Colonic mucosa (tissue), 4 donors: Measurements from ENCODE around the gene NTM. TPM values are rescaled to one million over a fixed set of nuclear protein-coding genes. Genes with fewer than 3 reads are reported as not detected.

Experiments used
- DNase-seq: peaks from one replicate; pipeline ENCODE4 v3.0.0-alpha.2; 2020
- H3K27ac ChIP-seq: fragments of 200-600 bp; one replicate; pipeline ENCODE4 v1.8.0; 2021
- H3K27me3 ChIP-seq: fragments of 200-600 bp; one replicate; pipeline ENCODE4 v1.8.0; 2021
- H3K36me3 ChIP-seq: fragments of 200-600 bp; one replicate; pipeline ENCODE4 v1.8.0; 2021
- H3K4me1 ChIP-seq: fragments of 200-600 bp; one replicate; pipeline ENCODE4 v1.8.0; 2021; ENCODE audit warnings: mild to moderate bottlenecking
- H3K4me3 ChIP-seq: fragments of 200-600 bp; one replicate; pipeline ENCODE4 v1.8.0; 2021
- H3K9ac ChIP-seq, 2 donors: one replicate each; pipeline ENCODE4 v1.7.0; 2013; ENCODE audit warnings: control low read depth in 2 of 2, low read depth in 2 of 2, low read length in 2 of 2
- H3K9me3 ChIP-seq: fragments of 200-600 bp; one replicate; pipeline ENCODE4 v1.8.0; 2021
- intact Hi-C: fragments of 100-400 bp; cut with DNase I; formaldehyde crosslinking; loops from one replicate; pipeline ENCODE4 v1.14.1; 2022
- total RNA-seq, 2 donors: library from RNA; stranded (reverse); fragmentation: NEBNext Ultra II Directional in 1 of 2; extraction: Animal tissue kit (Norgen Biotek cat#: 25700) in 1 of 2; gene quantifications; one replicate each; pipeline ENCODE4 v1.2.1, GENCODE V29; 2021
- TF ChIP-seq, protein P1 (sequence below): fragments of 200-600 bp; IDR thresholded peaks from one replicate; pipeline ENCODE4 v1.8.0; 2022; ENCODE audit warnings: antibody characterized with exemption, mild to moderate bottlenecking
- donor health status: healthy.
- donor health status: DM: no; HTN: no; CAD: no.
- donor health status: DM: no; HTN: no; CAD: no.

Gene NTM
- total RNA-seq, 2 donors from 2014 or later = 1.6 to 2.8 TPM

DNA sequence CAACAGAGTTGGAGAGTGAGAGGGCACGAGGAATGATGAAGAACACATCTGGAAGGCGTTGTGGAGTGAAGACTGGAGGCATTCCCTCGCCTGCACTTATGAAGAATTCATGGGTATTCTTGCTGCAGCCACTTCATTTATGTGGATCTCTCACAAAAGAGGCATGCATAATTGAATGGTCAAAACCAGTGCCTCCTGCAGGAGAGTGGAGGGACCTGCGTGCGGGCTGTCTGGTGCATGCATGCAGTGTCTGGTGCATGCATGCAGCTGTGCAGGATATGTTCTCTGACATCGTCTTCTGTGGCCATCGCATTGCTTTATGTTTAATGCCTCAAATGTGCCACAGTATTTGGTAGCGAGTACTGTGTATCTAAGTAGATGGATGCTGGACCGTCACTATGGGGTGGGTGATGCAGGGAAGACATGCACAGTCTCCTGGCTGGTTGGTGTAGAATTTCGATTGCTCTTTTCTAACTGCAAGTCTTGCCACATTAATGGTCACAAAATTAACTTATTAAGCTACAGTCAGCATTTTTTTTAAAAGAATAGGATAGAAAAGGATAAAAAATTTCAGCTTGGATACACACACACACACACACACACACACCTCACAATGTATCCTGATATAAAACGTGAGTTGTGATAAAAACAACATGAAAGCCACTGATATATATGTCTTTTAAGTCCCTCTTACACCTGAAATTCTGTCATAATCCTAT lies 20.9 kb upstream of the NTM start:
- H3K4me1 ChIP-seq = no peaks in the 10 kb centered on the region
- no peak for DNase-seq
- no peak overlapping the region for H3K4me3 ChIP-seq
- H3K27me3 ChIP-seq = no peaks in the 10 kb centered on the region
- H3K36me3 ChIP-seq = no peaks in the 10 kb centered on the region
- no peaks in the 10 kb centered on the region for H3K9me3 ChIP-seq
- no peak overlapping the region for H3K9ac ChIP-seq
- intact Hi-C loops = no loop called here
- no peak overlapping the region for H3K27ac ChIP-seq
- TF ChIP-seq, protein P1, sequence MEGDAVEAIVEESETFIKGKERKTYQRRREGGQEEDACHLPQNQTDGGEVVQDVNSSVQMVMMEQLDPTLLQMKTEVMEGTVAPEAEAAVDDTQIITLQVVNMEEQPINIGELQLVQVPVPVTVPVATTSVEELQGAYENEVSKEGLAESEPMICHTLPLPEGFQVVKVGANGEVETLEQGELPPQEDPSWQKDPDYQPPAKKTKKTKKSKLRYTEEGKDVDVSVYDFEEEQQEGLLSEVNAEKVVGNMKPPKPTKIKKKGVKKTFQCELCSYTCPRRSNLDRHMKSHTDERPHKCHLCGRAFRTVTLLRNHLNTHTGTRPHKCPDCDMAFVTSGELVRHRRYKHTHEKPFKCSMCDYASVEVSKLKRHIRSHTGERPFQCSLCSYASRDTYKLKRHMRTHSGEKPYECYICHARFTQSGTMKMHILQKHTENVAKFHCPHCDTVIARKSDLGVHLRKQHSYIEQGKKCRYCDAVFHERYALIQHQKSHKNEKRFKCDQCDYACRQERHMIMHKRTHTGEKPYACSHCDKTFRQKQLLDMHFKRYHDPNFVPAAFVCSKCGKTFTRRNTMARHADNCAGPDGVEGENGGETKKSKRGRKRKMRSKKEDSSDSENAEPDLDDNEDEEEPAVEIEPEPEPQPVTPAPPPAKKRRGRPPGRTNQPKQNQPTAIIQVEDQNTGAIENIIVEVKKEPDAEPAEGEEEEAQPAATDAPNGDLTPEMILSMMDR = no peak

DNA sequence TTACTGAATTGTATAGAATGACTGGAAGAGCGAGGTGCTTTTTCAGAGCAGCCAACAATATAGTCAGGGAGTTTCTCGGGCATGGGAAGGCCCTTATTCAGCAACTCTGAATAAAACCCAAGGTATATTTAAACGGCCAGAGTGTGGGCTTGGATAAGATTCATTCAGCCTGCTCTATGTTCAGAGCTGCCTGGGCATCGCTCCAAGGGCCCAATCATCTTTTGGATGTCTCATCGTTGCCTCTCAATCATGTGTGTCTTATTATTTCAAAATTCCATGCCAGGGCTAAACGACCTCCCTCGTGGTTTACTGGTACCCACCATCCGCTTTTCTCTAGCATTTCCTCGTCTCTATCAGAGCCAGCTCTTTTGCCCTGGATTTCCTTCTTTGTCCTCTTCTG lies 19.5 kb upstream of the NTM start:
- TF ChIP-seq, protein P1 = no peak
- DNase-seq = no peak
- Histone ChIP-seq H3K4me3 (no peak overlapping the region), H3K27ac (no peak overlapping the region), H3K9me3 (no peaks in the 10 kb centered on the region), H3K36me3 (no peaks in the 10 kb centered on the region), H3K9ac (no peak overlapping the region), H3K27me3 (no peaks in the 10 kb centered on the region), H3K4me1 (no peaks in the 10 kb centered on the region)
- intact Hi-C loops = no loop called here

DNA sequence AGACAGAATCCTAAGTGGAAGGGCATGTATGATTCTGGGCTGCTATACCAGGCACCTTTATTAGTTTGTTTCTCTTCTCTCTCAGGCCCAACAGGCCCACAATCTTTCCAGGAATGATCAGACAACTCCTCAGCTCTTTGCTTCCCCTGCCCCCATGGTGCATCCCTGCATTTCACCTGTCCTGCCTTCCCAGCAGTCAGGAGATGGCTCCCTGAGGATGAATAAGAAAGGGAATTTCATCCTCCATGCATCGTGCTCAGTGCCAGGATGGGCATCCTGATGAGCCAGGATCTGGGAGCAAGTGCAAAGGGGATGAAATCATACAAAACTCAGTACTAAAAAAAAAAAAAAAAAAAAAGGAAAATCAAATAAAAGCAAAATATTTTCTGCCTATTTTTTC lies 18.6 kb upstream of the NTM start:
- Histone ChIP-seq H3K9ac (no peak overlapping the region), H3K4me1 (no peaks in the 10 kb centered on the region), H3K27ac (no peak overlapping the region), H3K36me3 (no peaks in the 10 kb centered on the region), H3K9me3 (no peaks in the 10 kb centered on the region), H3K27me3 (no peaks in the 10 kb centered on the region), H3K4me3 (no peak overlapping the region)
- TF ChIP-seq, protein P1 = no peak
- intact Hi-C loops = no loop called here
- no peak for DNase-seq

DNA sequence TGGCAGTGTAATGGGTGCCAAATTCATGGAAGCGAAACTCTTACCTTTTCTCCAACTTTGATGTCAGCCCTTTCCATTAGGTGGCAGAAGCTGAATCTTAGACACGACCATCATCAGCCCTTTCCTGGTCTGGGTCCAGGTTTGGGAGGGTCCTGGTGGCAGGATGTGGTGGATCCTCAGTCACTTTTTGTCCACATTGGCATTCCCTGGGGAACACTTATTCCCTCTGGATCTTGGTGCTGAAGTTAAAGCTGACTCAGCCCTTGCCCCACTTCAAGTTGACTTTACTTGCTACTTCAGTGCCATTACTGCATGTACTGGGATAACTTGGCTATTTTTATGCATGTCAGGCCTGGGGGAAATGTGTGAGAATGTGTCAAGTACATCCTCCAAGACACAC lies 16.6 kb upstream of the NTM start:
- no peak for DNase-seq
- Histone ChIP-seq H3K9ac (no peak overlapping the region), H3K27me3 (no peaks in the 10 kb centered on the region), H3K27ac (no peak overlapping the region), H3K4me1 (no peaks in the 10 kb centered on the region), H3K36me3 (no peaks in the 10 kb centered on the region), H3K9me3 (no peaks in the 10 kb centered on the region), H3K4me3 (no peak overlapping the region)
- TF ChIP-seq, protein P1 = no peak
- intact Hi-C loops = no loop called here

DNA sequence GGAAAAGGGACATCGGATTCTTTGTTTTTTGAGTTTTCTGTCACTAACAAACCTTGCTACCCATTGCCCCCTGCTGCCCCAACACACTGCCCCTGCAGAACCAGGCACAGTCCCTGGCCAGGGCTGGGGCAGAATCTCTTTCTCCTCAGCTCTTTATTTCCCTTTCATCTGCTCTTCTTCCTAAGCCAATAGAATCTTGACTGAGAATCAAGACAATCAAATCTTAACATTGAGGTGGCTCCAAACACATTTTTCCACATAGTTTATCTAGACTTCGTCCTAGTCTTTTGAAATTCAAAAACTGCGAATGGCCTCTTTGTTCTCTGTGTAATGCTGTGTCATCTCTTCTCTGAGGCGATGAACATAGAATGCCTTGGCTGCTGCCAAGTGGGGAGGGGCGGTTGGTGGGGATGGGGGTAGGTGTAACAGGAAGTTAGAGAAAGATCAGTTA lies 16.1 kb upstream of the NTM start:
- Histone ChIP-seq H3K36me3 (no peaks in the 10 kb centered on the region), H3K27me3 (no peaks in the 10 kb centered on the region), H3K9ac (no peak overlapping the region), H3K4me3 (no peak overlapping the region), H3K27ac (no peak overlapping the region), H3K9me3 (no peaks in the 10 kb centered on the region), H3K4me1 (no peaks in the 10 kb centered on the region)
- TF ChIP-seq, protein P1 = no peak
- intact Hi-C loops = no loop called here
- no peak for DNase-seq
